ENCODE data around the gene ITGA5. TPM values are rescaled to one million over a fixed set of nuclear protein-coding genes. Genes with fewer than 3 reads are reported as not detected.

Gene ITGA5
- polyA plus RNA-seq, 1 donor (not counting 4 experiments of a cell fraction or from before 2014, with no cell fraction given), result 47.9 TPM

- Histone ChIP-seq H3K4me2 (ENCODE audit: control insufficient read depth, extremely low read depth, insufficient read depth, low read depth, low read length) (no peak overlapping the region), H2AFZ (ENCODE audit: control insufficient read depth, low read length) (no peak overlapping the region), H3K27me3 (ENCODE audit: control insufficient read depth, extremely low read depth, insufficient read depth, low read length) (no peaks in the 10 kb centered on the region), H3K36me3 (ENCODE audit: control insufficient read depth in 2 of 2, extremely low read depth in 1 of 2, insufficient read depth in 2 of 2, low read length in 2 of 2) (peaks cover 7 to 17% of the 10 kb centered on the region in 2 experiments), H3K4me1 (ENCODE audit: control insufficient read depth, extremely low read depth, insufficient read depth, low read length) (peaks cover 5% of the 10 kb centered on the region), H3K27ac (ENCODE audit: control insufficient read depth, insufficient read depth, low read length) (no peak overlapping the region), H3K4me3 (ENCODE audit: control insufficient read depth in 2 of 3, extremely low read depth in 1 of 3, insufficient read depth in 2 of 3, low read depth in 1 of 3, low read length in 3 of 3) (no peak overlapping the region), H4K20me1 (ENCODE audit: control insufficient read depth, extremely low read depth, insufficient read depth, low read length) (no peaks in the 10 kb centered on the region), H3K79me2 (ENCODE audit: control insufficient read depth, insufficient read depth, low read length) (no peaks in the 10 kb centered on the region), H3K9me3 (ENCODE audit: control insufficient read depth, low read depth, low read length) (no peaks in the 10 kb centered on the region), H3K9me1 (ENCODE audit: control insufficient read depth, extremely low read depth, insufficient read depth, low read length) (no peaks in the 10 kb centered on the region), H3K9ac (ENCODE audit: control insufficient read depth, extremely low read depth, insufficient read depth, low read length) (no peak overlapping the region)
- TF ChIP-seq CTCF (optimal IDR thresholded peaks at IDR 0.05 in 1 of 3, IDR thresholded peaks at IDR 0.05 in 1 of 3, conservative IDR thresholded peaks at IDR 0.05 in 1 of 3; ENCODE audit: extremely low read depth in 1 of 3, insufficient read depth in 2 of 3, low read length in 3 of 3), result no peak
- no peak for TF ChIP-seq EZH2 (IDR thresholded peaks at IDR 0.05; ENCODE audit: low read length)
- dilution Hi-C loops (cut with MboI; ENCODE audit: extremely low pct_ligation_motif_present, low sequenced_read_pairs), result no loop called here
- FAIRE-seq (no peak), DNase-seq (ENCODE audit: low read depth, low spot score) (no peak)
These were observed 65.9 kb downstream of the ITGA5 start for GRCh38 chr12:54352891-54353874.

- Histone ChIP-seq H3K9me3 (ENCODE audit: control insufficient read depth, low read depth, low read length) (no peaks in the 10 kb centered on the region), H3K4me1 (ENCODE audit: control insufficient read depth, extremely low read depth, insufficient read depth, low read length) (no peaks in the 10 kb centered on the region), H3K9me1 (ENCODE audit: control insufficient read depth, extremely low read depth, insufficient read depth, low read length) (no peaks in the 10 kb centered on the region), H3K36me3 (ENCODE audit: control insufficient read depth in 2 of 2, extremely low read depth in 1 of 2, insufficient read depth in 2 of 2, low read length in 2 of 2) (peaks cover 15 to 27% of the 10 kb centered on the region in 2 experiments), H2AFZ (ENCODE audit: control insufficient read depth, low read length) (no peak overlapping the region), H3K9ac (ENCODE audit: control insufficient read depth, extremely low read depth, insufficient read depth, low read length) (no peak overlapping the region), H3K4me3 (ENCODE audit: control insufficient read depth in 2 of 3, extremely low read depth in 1 of 3, insufficient read depth in 2 of 3, low read depth in 1 of 3, low read length in 3 of 3) (no peak overlapping the region), H3K27ac (ENCODE audit: control insufficient read depth, insufficient read depth, low read length) (no peak overlapping the region), H3K27me3 (ENCODE audit: control insufficient read depth, extremely low read depth, insufficient read depth, low read length) (no peaks in the 10 kb centered on the region), H3K4me2 (ENCODE audit: control insufficient read depth, extremely low read depth, insufficient read depth, low read depth, low read length) (no peak overlapping the region), H3K79me2 (ENCODE audit: control insufficient read depth, insufficient read depth, low read length) (no peaks in the 10 kb centered on the region), H4K20me1 (ENCODE audit: control insufficient read depth, extremely low read depth, insufficient read depth, low read length) (no peaks in the 10 kb centered on the region)
- TF ChIP-seq EZH2 (IDR thresholded peaks at IDR 0.05; ENCODE audit: low read length) (no peak), CTCF (optimal IDR thresholded peaks at IDR 0.05 in 1 of 3, IDR thresholded peaks at IDR 0.05 in 1 of 3, conservative IDR thresholded peaks at IDR 0.05 in 1 of 3; ENCODE audit: extremely low read depth in 1 of 3, insufficient read depth in 2 of 3, low read length in 3 of 3) (no peak)
- DNase-seq (ENCODE audit: low read depth, low spot score), result no peak
- no peak for FAIRE-seq
- dilution Hi-C loops (cut with MboI; ENCODE audit: extremely low pct_ligation_motif_present, low sequenced_read_pairs), result no loop called here
These were observed 67.0 kb downstream of the ITGA5 start for GRCh38 chr12:54352022-54352531.
